ENCODE data around the gene EDC4. TPM values are rescaled to one million over a fixed set of nuclear protein-coding genes. Genes with fewer than 3 reads are reported as not detected.

The EDC4 gene
- total and polyA plus RNA-seq, 2 of the 13 experiments (the other 11 are each of a cell fraction or from before 2014, with no cell fraction given) = 51.4 to 59.1 TPM

GRCh38 chr16:67853670-67854069 lies 19.2 kb upstream of the EDC4 start (continued):
- TF ChIP-seq HNF4A (CRISPR knock-in tag; IDR thresholded peaks at IDR 0.05) (no peak), ZNF530 (CRISPR knock-in tag; IDR thresholded peaks at IDR 0.05; ENCODE audit: low read depth) (no peak), HOXD1 (CRISPR knock-in tag; IDR thresholded peaks at IDR 0.05) (no peak), FOXA1 (IDR thresholded peaks at IDR 0.05) (no peak), FOXA1 (CRISPR knock-in tag; IDR thresholded peaks at IDR 0.05) (no peak), SRF (IDR thresholded peaks at IDR 0.05; ENCODE audit: low read depth, low read length) (no peak), ZNF10 (CRISPR knock-in tag; IDR thresholded peaks at IDR 0.05; ENCODE audit: borderline replicate concordance, low read depth) (no peak), IKZF5 (CRISPR knock-in tag; IDR thresholded peaks at IDR 0.05) (no peak), ZBTB26 (CRISPR knock-in tag; IDR thresholded peaks at IDR 0.05; ENCODE audit: borderline replicate concordance) (no peak), NFKB2 (CRISPR knock-in tag; IDR thresholded peaks at IDR 0.05; ENCODE audit: borderline replicate concordance) (0 out of 2 replicates have a peak, but pooled peaks have one; percentile 27), HMG20B (CRISPR knock-in tag; conservative IDR thresholded peaks at IDR 0.05) (no peak), ZNF121 (CRISPR knock-in tag; IDR thresholded peaks at IDR 0.05) (peak; percentile 61; the same call in 1 of the 2 replicates), ZNF460 (CRISPR knock-in tag; IDR thresholded peaks at IDR 0.05; ENCODE audit: borderline replicate concordance) (0 out of 2 replicates have a peak, but pooled peaks have one; percentile 13), TARDBP (CRISPR knock-in tag; IDR thresholded peaks at IDR 0.05) (no peak)
